CD4-positive, alpha-beta T cell treated with Interleukin-4 for 4 hours (primary cell): Measurements from ENCODE around the gene VAV3.
"Not testable (repeated sequence)": the region's sequence is repeated elsewhere in the genome, so short reads cannot be mapped to it uniquely, and the experiment has no call there.

Experiments used
- DNase-seq: peaks from one replicate; pipeline ENCODE4 v3.0.0-alpha.2; 2020

The VAV3 gene

DNA sequence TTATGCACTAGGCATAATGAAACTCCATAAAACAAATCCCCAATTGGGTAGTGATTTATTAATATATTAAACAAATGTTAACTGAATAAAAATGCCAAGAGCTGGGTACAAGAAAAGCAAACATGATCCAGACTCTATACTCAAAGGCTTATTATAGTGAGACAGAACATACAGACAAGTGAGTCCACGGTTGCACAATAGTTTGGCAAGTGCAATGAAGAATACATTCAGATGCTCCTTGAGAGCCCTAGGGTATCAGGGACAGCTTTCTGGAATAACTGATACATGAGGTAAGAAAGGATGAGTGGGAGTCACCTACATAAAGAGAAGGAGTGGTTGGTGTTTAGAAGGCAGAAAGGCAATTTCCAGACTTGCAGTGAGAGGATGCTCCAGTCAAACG, 85.1 kb downstream of the VAV3 start:
- DNase-seq = no peak

DNA sequence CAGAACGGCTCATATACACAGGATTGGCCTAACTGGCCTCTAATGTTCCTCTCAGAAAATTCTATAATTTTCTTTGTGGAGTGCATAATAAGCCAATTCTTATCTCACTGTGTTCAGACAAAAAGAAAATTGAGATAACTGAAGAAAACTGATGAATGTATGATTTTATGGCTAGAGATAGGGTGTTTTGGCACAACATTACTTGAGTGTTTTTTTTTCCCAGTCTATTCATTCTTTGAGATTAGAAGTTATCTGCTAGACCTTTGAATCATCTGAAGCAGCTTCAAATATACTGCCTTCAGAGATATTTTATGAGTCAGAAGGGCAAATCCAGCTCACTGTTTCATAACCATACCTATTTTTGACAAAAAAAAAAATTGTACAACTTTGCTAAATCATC, 85.6 kb downstream of the VAV3 start:
- DNase-seq = no peak

DNA sequence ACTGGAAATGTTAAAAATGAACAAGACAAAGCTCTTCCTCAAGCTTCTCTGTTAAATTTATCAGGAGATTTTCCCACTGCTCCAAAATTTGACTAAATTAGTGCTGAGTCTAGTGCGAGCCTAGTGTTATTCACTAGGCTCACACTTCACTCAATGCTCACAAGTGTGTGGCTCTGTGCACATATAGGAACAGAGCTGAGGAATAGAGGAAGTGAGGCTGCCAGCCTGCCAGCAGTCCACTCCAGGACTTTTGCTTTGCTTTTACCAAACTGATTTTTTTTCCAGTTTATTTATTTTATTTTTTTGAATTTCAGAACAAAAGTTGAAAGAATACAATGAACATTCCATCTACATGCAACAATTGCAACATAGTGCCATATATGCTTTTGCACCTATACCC, 87.2 kb downstream of the VAV3 start:
- no peak for DNase-seq

DNA sequence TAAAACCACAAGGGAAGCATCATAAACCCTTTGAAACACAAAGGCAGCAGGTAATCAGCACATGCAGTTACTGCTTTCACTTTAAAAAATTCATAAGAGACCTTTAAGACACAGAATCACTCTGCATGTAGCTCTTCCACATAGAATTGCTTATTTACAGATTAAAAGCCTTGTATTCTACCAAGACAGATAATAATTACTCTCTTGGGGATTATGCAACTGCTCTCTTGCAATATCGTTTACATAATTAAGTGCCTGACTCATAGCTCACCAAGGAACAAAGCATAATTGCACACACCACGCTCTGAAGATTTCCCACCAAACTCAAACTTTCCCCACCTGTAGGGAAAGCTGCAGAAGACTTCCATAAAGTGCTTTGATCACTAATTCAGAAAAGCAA, 87.9 kb downstream of the VAV3 start:
- DNase-seq = no peak

DNA sequence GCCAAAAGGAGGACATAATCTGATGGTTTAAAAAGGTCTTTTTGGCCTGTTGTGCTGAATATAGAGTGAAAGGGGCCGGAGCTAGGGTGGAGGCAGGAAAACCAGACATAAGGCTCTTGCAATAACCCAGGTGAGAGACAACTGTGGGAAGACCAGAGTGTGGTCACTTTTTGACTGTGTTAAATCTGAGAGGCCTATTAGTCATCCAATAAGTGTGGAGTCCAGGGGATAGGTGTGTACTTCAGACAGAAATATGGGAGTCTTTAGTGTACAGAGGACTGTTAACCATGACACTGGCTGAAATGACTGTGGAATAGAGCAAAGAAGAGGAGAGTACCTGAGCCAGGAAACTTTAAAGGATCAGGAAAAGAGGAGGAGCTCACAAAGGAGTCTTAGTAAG, 89.3 kb downstream of the VAV3 start:
- DNase-seq = no peak

DNA sequence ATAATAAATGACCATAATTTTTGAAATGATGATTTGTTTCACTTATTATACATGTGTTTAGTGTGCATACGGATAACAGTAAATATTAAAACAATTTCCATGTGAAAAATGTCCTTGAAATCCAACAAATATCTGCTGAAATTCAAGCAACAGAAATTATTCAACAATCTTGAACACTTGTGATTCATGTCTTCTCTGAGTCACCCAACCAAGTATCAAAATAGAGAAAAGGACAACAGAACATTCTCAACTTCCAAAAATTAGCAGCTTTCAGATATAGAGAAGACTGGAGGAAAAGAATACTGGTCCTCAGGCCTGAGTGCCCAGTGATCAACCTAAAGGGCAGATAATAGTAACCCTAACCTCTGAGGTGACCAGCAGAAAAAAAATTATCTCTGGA, 90.8 kb downstream of the VAV3 start:
- DNase-seq = no peak

DNA sequence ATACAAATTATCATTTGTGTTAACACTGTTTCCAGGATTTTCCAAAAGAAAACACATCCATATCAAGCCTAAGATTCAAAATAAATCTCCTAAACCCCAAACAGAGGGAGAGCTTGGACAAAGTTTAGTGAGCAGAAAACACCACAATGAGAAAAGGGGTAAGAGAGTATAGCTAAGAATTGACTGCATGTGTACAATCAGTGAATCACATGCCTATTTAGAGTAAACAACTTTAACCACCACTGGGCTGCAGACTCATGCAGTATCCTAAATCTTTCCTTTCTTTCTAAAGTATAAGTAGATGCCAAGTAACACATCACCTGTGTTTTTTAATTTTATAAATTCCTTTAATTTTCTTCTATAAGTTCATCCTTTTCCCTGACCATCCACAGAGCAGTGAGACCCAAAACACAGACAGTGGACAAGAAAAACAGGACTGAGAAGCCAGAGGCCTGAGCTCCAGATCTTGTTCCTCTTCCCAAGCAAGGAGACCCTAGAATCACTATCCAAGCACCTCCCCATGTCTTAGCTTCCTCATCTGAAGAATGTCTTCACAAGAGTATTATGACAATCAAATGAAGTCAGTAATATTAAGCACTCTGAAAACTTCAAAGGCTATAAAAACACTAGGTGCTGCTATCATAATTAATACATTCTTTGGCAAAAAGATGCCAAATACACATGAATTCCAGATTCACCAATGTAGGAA, 93.1 kb downstream of the VAV3 start:
- no peak for DNase-seq

DNA sequence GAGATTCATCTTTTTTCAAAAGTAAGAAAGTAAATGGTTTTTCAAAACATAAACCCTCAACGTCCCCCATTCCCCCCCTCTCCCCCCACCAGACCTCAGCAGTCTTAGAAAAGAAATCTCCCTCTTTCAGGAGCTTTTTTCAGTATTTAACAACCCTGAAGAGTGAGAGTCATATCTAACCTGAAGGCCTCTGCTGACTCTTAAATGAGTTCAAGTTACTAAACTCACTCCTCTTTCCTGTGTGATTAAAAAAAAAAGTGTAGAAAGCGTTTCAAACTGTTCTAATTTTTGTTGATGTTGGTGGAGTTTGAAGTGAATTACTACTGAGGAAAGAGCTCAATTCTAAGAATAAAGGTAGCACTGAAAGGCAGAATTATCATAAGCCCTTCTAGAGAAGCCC, 93.7 kb downstream of the VAV3 start:
- no peak for DNase-seq

DNA sequence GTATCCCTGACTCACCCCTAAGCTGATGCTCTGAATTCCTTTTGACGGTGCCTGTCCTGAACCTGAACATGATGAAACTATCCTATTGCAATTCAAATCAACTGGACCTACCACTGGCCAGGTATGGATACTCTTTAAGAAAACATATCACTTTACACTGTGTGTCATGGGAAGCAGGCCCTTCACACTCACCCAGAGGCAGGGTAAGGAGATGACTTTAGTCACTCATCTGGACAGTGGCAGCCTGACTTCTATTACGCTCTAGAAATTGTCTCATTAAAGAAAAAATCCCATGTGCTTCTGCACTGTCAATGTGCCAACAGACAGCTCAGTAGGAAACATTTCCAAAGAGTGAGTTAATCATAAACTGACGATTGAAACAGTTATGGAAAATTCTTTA, 94.3 kb downstream of the VAV3 start:
- no peak for DNase-seq

DNA sequence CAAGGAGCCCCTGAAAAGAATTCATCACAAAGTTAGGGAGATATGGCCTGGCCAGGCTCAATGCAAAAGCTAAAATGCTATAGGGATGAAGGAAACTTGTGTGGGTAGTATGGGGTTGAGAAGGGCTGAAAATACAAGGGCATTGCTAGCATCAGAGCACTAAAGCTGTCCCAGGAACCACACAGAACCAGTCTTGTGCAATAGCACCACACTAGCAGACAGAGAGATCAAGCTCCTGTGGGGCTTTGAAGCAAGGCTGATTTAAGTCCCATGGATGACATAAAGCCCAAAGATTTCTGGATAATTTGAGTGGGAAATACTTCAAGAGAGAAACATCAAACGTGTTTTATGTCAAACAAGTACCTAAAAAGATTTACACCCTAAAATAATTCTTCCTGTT, 97.1 kb downstream of the VAV3 start:
- DNase-seq = no peak

DNA sequence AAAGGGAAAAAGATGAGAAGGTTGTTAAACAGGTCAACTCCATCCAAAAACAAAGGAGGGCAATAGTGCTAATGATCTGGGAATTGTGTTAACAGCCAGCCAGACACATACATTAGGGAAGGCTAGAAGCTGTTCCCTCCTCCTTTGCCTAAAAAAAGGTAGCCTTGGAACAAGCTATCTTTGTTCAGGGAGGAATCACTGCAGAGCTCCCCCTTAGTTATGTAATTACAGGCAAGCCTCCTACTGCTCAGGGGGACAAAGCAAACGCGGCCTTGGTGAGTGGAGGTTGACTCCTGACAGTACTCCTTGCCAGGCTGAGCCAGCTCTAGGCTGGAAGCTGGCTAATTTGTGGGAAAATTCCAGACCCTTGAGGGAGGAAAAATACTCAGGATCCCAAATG, 97.6 kb downstream of the VAV3 start:
- DNase-seq = no peak

DNA sequence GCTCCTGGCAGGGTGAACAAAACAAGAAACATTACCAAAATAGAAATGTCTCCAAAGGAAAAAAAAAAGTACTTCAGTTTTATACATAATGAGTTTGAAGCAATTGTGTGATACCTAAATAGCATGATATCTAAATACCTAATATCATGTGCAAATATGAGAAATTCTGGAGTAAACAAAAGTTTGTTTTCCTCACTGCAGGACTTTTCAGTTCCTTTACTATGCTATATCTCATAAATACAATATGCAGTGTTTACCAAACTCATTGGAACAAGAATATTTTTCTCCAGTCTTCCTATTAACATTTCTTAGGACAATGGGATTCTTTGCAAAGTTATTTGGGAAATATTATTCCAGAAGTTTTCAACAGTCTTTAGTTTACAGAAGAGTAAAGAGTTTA, 98.1 kb downstream of the VAV3 start:
- DNase-seq = no peak

DNA sequence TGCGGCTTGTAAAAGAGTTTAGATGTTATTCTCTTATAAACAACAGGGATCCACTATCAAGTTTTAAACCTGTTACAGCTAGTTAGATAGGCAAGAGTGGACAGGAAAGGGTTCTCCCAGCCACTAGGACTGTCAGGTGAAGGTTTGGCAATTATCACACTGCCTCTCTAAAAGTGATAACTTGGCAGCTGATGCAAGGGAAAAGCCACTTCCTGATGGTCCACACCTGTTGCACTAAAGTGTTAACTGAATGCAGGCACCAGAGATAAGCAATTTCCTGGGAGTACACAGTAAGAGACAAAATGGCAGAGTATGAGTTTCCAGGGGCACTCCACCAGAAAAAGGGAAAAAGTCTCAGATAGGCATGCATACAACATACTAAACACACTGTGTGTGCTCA, 99.4 kb downstream of the VAV3 start:
- DNase-seq = no peak

DNA sequence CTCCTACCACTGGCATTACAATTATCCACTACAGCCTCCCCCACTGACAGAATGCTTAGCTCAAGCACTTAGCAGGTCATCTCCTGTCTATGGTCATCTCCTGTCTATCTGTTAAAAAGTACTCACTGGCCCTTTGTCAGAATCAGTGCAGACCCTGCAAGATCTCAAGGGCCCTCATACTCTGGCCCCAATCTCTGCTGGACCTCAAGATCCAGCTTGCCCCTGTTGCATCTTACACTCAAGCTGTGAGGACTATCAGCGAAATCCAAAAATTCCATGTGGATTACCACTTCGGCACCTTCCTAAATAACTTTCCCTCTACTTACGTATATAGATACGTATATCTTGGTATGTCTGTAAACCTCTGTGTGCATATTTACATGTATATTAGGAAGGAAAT, 101.6 kb downstream of the VAV3 start:
- no peak for DNase-seq

DNA sequence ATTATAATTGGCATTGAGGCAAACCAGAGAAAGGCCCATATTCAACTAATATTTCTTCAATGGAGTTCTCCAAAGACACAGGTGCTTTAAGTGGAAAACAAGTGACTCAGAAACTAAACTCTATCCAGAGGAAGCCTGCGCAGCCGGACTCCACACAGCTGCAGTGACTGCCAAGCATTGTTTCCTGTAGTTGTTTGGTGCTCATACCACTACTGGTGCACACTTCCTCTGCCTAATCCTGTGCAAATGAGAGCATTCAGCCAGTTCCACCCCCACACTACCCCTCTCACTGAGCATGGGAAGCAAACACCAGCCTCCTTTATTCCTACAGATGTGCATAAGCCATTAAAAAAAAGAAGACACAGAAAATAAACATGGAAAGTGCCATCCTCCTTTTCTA, 102.9 kb downstream of the VAV3 start:
- no peak for DNase-seq

DNA sequence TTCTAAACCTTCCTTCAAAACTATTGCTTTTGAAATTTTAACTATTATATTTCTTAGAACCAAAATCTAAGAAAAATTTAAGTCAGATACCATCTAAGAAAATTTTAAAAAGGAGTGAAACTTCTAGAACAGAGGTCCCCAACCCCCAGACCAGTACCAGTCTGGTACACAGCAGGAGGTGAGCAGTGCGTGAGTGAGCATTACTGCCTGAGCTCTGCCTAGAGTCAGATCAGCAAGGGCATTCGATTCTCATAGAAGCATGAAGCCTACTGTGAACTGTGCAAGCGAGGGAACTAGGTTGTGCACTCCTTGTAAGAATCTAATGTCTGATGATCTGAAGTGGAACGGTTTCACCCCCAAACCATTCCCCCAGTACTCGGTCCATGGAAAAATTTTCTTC, 106.7 kb downstream of the VAV3 start:
- no peak for DNase-seq

DNA sequence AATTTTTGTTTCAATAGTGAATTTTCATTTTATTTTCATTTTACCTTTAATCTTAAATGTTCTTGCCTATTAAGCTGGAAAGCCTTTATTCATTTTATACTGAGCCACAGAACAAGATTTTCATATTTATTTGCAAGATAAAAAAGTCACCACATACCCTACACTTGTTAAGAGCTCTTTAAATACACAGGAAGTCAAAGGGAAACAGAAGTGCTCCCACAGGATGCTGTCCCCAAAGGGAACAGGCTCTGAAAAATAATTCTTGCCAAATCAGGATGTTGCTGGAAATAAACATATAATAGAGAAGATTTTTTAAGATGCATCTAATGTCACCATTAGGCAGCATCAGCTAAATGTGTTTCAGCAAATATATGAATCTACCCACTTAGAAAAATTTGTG, 113.6 kb downstream of the VAV3 start:
- no peak for DNase-seq

DNA sequence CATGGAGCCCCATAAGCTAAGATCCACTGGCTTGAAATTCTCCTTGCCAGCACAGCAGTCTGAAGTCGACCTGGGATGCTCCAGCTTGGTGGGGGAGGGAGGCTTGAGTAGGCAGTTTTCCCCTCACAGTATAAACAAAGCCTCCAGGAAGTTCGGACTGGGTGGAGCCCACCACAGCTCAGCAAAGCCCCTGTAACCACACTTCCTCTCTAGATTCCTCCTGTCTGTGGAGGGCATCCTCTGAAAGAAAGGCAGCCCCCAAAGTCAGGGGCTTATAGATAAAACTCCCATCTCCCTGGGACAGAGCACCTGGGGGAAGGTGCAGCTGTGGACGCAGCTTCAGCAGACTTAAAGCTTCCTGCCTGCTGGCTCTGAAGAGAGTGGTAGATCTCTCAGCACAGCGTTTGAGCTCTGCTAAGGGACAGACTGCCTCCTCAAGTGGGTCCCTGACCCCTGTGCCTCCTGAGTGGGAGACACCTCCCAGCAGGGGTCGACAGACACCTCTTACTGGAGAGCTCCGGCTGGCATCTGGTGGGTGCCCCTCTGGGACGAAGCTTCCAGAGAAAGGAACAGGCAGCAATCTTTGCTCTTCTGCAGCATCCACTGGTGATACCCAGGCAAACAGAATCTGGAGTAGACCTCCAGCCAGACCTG, 120.3 kb downstream of the VAV3 start:
- not testable (repeated sequence) for DNase-seq

DNA sequence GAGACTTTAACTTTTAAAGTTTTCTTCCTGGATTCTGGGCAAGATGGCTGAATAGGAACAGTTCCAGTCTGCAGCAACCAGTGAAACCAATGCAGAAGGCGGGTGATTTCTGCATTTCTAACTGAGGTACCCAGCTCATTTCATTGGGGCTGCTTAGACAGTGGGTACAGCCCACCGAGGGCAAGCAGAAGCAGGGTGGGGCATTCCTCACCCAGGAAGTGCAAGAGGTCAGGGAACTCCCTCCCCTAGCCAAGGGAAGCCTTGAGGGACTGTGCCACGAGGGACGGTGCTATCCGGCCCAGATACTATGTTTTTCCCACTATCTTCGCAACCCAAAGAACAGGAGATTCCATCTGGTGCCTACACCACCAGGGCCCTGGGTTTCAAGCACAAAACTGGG, 121.0 kb downstream of the VAV3 start:
- no peak for DNase-seq

DNA sequence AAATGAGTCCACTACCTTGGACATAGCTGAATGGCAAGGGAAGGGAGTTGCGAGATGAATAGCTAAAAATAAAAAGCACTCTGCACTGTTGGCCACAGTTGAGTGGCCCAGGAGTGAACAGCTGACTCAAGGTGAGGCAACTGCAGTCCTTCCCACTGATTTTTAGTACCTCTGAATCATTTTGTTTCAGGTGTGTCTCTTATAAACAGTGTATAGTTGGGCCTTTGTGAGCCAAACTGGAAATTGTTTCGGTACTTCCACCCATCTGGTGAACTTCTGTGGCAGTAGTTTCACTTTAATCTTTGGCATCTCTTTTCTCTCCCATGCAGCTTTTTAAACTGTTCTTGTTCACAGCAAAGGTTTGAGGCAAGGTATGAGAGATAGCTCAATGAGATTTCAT, 122.7 kb downstream of the VAV3 start:
- DNase-seq = no peak

DNA sequence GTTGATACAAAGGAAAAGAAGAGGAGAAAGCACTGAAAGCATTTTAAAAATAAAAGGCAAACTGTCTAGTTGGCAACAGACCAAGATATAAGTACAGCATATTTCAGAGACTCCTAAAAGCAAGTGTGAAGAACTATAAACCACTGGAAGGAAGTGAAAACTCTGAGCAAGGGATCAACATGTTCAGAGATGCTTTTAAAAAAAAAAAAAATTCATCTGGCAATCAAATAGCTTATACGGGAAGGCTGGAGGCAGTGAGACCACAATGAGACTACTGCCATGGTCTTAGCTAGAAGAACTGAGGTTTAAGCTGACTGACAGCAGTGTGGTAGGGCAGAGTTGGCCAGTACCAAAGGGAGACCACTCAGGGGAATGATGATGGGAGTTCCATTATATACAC, 124.3 kb downstream of the VAV3 start:
- DNase-seq = peak; percentile 20

DNA sequence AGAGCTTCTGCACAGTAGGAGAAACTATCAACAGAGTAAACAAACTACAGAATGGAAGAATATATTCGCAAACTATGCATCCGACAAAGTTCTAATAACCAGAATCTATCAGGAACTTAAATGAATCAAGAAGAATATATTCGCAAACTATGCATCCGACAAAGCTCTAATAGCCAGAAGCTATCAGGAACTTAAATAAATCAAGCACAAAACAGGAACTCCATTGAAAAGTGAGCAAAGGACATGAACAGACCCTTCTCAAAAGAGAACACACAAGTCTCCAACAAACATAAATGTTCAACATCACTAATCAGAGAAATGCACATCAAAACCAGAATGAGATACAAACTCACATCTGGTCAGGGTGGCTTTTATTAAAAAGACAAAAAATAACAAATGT, 126.9 kb downstream of the VAV3 start:
- DNase-seq = no peak

DNA sequence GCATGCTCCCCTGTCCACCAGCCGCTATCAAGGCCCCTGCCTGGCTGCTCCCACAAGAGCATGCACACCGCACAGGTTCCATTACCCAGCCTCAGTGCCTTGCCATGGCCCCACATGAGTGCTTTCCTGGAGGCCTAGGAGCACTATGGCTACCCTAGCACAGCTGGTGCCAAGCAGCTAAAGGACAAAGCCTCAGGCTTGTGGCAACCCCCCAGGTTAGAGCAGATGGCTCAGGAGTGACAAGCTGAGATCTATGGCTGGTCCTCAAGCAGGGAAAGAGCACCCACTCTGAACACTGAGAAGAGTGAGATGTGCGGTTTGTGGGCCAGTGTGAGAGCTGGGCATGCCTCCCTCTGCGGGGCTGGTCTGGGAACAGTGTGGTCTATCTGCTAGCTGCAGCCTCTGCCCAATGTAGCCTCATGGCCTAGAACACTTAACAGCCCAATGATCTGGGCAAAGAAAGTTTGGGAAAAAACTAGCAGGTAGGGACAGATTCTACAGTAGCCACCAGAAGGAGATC, 129.8 kb downstream of the VAV3 start:
- DNase-seq = no peak

DNA sequence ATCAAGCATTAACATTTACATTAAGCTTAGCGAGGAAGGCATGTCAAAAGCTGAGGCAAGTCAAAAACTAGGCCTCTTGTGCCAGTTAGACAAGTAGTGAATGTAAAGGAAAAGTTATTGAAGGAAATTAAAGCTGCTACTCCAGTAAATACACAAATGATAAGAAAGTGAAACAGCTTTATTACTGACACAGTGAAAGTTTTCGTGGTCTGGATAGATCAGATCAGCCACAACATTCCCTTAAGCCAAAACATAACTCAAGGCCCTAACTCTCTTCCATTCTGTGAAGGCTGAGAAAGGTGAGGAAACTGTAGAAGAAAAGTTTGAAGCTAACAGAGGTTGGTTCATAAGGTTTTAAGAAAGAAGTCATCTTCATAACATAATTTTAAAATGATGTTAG, 131.9 kb downstream of the VAV3 start:
- no peak for DNase-seq

DNA sequence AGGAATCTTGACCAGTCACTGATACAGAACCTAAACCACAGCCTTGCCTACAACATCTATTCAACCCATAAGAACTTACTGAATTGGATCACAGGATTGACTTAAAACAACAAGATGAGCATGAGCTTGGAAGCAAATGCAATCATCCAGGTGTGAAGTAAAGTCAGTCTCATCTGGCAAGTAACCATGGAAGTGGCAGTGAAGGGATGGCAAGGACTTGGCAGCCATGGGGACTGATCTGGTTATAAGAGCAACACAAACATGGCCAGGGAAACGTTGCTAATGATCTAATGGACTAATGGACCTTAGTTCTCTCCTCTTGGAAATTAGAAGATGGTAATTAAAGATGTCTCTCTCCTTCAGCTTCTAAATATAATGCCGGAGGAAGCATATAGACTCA, 133.1 kb downstream of the VAV3 start:
- no peak for DNase-seq
